Adrenal gland (tissue), 12 donors: ENCODE measurements around the gene GOLGB1. TPM values are rescaled to one million over a fixed set of nuclear protein-coding genes. Genes with fewer than 3 reads are reported as not detected.

Experiments
- DNase-seq, 7 donors: peaks; one replicate each; pipeline ENCODE4 v3.0.0-alpha.2; 2019 to 2020
- H3K27ac ChIP-seq, 5 donors: fragments of 200-600 bp; sonication (generic) in 4 of 5; 1 replicate in 3 of 5; 2 replicates in 2 of 5; pipeline versions ENCODE4 v1.5.1 to v1.8.0; 2016 to 2020; ENCODE audit warnings: mild to moderate bottlenecking in 1 of 5
- H3K27me3 ChIP-seq: fragments of 200-600 bp; 2 replicates; pipeline ENCODE4 v1.8.0; 2021
- H3K36me3 ChIP-seq, 2 donors: fragments of 200-600 bp; replicated peaks in 1 of 2; 1 replicate in 1 of 2; 2 replicates in 1 of 2; pipeline versions ENCODE4 v1.5.1 to v1.8.0; 2018 to 2022
- H3K4me1 ChIP-seq, 2 donors: fragments of 200-600 bp; replicated peaks in 1 of 2; 1 replicate in 1 of 2; 2 replicates in 1 of 2; pipeline versions ENCODE4 v1.5.1 to v1.8.0; 2018 to 2021
- H3K4me3 ChIP-seq, 4 donors: fragments of 200-600 bp; sonication (generic) in 3 of 4; one replicate each; pipeline ENCODE4 v1.5.1; 2016 to 2018
- H3K9me3 ChIP-seq, 3 donors: fragments of 200-600 bp; sonication (generic) in 1 of 3; replicated peaks in 1 of 3; 1 replicate in 2 of 3; 2 replicates in 1 of 3; pipeline versions ENCODE4 v1.5.1 to v1.8.0; 2016 to 2021
- POLR2A ChIP-seq, 2 donors: fragments of 450-650 bp; IDR thresholded peaks; one replicate each; pipeline ENCODE4 v1.6.1; 2017; ENCODE audit warnings: antibody characterized with exemption in 2 of 2, mild to moderate bottlenecking in 2 of 2, moderate library complexity in 1 of 2
- WGBS, 4 donors: extraction: QIAGEN DNeasy Blood & Tissue Kit in 2 of 4; methylation state at CpG; one replicate each; pipeline versions ENCODE4 v1.1.5 to v1.1.7; 2013 to 2017; 5-methylcytosine and 5-hydroxymethylcytosine counted together
- intact Hi-C, 2 donors: fragments of 100-400 bp; cut with DNase I; formaldehyde crosslinking; loops; one replicate each; pipeline versions ENCODE4 v1.14.1 to v1.15.0; 2022 to 2023
- polyA plus RNA-seq, 3 donors: library from polyadenylated mRNA; stranded (reverse); fragments of 200-250 nt in 2 of 3; fragments of 350-450 nt in 1 of 3; fragmentation: Illumina TruSeq in 1 of 3; extraction: RNeasy Lipid Tissue Mini Kit (QIAGEN cat#74804) in 1 of 3; gene quantifications; one replicate each; pipeline ENCODE4 v1.2.3, GENCODE V29; 2013 to 2014
- total RNA-seq, 9 donors: library from RNA; depleted of rRNA in 4 of 9; stranded (reverse); fragments of >200 nt in 4 of 9; fragments of 120-200 nt in 1 of 9; fragmentation: NEBNext Ultra II Directional in 1 of 9; extraction: Animal tissue kit (Norgen Biotek cat#: 25700) in 1 of 9; gene quantifications; one replicate each; pipeline versions ENCODE4 v1.1.0 to v1.2.4, GENCODE V29; 2013 to 2023
- TF ChIP-seq, protein P1 (sequence below), 6 experiments: fragments of 450-650 bp in 4 of 6; fragments of 200-600 bp in 2 of 6; sonication (generic) in 1 of 6; IDR thresholded peaks; 1 replicate in 5 of 6; 2 replicates in 1 of 6; pipeline versions ENCODE4 v1.5.1 to v1.8.0; 2016 to 2021; ENCODE audit warnings: antibody characterized with exemption in 6 of 6, mild to moderate bottlenecking in 2 of 6, moderate library complexity in 1 of 6
- donor health status: healthy with polysubstance abuse.
- donor health status: Bipolar disorder and iron deficiency.
- donor health status: DM: yes; HTN: yes; CAD: no.
- donor health status: DM: no; HTN: no; CAD: no.
- donor health status: DM: no; HTN: no; CAD: no.
- donor health status: DM: yes; HTN: yes; CAD: no.

Gene GOLGB1
- total and polyA plus RNA-seq, 12 donors: 31.6 to 118 (median 73.3) TPM

DNA sequence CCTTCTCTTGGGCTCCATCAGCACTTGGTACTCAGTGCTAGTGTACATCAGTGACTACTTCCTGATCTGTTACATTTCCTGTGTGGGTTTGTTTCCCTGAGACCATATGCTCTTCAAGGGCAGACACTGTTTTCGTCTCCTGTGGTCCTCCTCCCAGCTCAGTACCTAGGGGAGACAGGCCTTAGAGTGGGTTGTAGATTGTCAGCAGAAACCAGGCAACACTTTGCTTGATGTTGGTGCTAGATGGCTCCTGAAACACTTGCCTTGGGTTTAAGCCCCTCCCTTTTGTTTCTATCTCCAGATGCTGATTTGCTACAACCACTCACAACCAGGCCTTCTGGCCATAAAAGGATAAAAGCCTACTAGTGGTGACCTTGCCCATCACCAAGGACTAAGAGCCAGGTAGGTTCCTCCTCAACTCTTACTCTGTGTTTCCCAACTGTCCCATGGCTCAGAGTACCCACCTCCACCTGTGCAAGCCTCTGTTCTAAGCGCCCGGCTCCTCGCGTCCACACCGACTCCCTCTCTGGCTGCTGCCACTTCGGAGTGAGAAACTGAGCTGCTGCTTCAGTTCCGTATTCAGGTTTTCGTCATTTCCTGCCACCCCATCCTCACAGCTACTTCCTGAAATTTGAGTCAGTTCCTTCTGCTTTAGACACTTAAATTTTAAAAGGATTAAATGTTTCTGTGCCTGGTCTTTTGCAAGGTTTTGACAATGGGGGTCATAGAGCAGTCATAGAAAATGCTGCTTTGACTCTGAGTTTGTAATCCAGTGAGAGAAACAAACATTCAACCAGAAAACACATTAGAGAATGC is 89.0 kb downstream of the GOLGB1 start, which contains the start of gene HCLS1:
Gene HCLS1 (minus strand): TSS at position 548 of the 816 bp plus-strand sequence. CDS start 2,556 bp downstream, outside the sequence.
- peaks cover 0 to 29% of the 10 kb centered on the region in 2 donors for H3K36me3 ChIP-seq
- peaks cover 0 to 6% of the 10 kb centered on the region in 2 donors for H3K4me1 ChIP-seq
- intact Hi-C loops: no loop called here
- H3K27me3 ChIP-seq: no peaks in the 10 kb centered on the region
- WGBS, 4 donors: 68 to 78% (median 73%) methylated on average over 9 of the region's 9 CpGs
- DNase-seq: peak; percentile 25 to 75 (median 52)
- TF ChIP-seq, protein P1, sequence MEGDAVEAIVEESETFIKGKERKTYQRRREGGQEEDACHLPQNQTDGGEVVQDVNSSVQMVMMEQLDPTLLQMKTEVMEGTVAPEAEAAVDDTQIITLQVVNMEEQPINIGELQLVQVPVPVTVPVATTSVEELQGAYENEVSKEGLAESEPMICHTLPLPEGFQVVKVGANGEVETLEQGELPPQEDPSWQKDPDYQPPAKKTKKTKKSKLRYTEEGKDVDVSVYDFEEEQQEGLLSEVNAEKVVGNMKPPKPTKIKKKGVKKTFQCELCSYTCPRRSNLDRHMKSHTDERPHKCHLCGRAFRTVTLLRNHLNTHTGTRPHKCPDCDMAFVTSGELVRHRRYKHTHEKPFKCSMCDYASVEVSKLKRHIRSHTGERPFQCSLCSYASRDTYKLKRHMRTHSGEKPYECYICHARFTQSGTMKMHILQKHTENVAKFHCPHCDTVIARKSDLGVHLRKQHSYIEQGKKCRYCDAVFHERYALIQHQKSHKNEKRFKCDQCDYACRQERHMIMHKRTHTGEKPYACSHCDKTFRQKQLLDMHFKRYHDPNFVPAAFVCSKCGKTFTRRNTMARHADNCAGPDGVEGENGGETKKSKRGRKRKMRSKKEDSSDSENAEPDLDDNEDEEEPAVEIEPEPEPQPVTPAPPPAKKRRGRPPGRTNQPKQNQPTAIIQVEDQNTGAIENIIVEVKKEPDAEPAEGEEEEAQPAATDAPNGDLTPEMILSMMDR (IDR thresholded peaks at IDR 0.05): no peak
- peak; percentile 31 to 36 for TF ChIP-seq POLR2A (IDR thresholded peaks at IDR 0.05)
- H3K9me3 ChIP-seq: no peaks in the 10 kb centered on the region
- peak within 1 kb of the TSS in 1 of 4 donors; percentile 40 for H3K4me3 ChIP-seq
- H3K27ac ChIP-seq: peak within 1 kb of the TSS in 4 of 5 donors; percentile 36 to 86 (median 59)

DNA sequence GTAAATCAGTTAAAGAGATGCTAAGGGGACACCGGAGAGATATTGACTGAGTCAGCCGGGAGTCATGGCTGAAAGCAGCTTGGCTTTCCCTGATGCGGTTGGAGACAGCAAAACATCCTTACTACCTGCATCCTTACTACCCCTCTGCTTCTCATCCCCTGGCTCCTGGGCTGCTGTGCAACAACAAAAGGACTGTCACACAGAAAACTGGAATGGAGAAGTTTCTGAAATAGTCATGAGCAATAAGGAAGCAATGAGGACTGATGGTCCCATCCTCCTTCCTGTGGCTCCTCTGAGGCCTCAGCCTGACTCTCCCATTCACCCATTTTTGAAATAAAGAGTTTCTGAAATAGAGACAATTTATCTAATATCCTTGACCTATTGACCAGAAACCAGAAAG is 90.0 kb downstream of the GOLGB1 start:
- H3K27ac ChIP-seq: peak overlapping the region in 2 of 5 donors; percentile 69 to 86
- TF ChIP-seq, protein P1 (IDR thresholded peaks at IDR 0.05): no peak
- TF ChIP-seq POLR2A (IDR thresholded peaks at IDR 0.05): no peak
- H3K9me3 ChIP-seq: no peaks in the 10 kb centered on the region
- peaks cover 0 to 20% of the 10 kb centered on the region in 2 donors for H3K36me3 ChIP-seq
- intact Hi-C loops: no loop called here
- WGBS, 4 donors: 84 to 94% (median 91%) methylated on average over 3 of the region's 3 CpGs
- peak overlapping the region in 1 of 4 donors; percentile 8 for H3K4me3 ChIP-seq
- peaks cover 0 to 6% of the 10 kb centered on the region in 2 donors for H3K4me1 ChIP-seq
- DNase-seq: no peak
- no peaks in the 10 kb centered on the region for H3K27me3 ChIP-seq

DNA sequence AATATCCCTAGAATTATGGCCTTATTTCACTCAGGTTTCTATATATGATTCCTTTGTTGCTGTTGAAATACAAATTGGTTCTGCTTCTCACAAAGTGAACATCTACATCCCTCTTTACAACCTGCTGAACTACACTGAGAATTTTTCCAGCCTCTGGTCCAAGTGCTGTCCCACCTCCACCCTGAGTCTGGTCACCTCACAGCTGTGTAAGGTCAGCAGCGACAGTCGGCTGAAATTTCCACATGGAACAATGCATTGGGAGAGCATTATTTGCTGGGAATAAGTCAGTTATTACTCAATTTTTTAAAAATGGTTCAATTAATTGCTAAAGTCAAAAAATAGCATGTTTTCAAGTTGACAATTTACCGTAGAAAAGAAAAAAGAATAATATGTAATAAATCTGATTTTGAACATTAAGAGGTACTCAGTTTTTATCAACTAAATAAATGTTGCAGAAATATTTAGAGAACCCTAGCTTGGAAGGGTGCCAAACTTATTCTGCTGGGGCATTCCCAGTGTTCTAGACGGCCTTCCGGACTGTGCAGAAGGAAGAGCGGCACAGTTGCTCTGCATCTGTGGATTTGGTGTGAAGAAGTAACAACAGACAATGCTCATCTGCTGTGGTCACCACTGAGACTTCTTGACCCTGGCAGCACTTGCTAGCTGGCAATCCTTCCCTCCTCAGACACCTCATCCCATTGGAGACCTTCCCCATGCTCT is 90.7 kb downstream of the GOLGB1 start:
- 61 to 76% (median 70%) methylated on average over 6 of the region's 6 CpGs for WGBS, 4 donors
- Histone ChIP-seq H3K9me3 (no peaks in the 10 kb centered on the region), H3K4me3 (peak overlapping the region in 1 of 4 donors; percentile 8), H3K36me3 (peaks cover 0 to 12% of the 10 kb centered on the region in 2 donors), H3K27ac (no peak overlapping the region), H3K4me1 (peaks cover 0 to 6% of the 10 kb centered on the region in 2 donors), H3K27me3 (no peaks in the 10 kb centered on the region)
- intact Hi-C loops: no loop called here
- DNase-seq: no peak
- TF ChIP-seq, protein P1 (IDR thresholded peaks at IDR 0.05): no peak
- TF ChIP-seq POLR2A (IDR thresholded peaks at IDR 0.05): no peak
